Non-pigmented ciliary epithelial cell (primary cell): Measurements from ENCODE around the gene DCLK1.
A peak's percentile ranks its signal among the peaks of the same experiment; 100 is the strongest.

Source experiments
- DNase-seq: peaks from one replicate; pipeline ENCODE4 v3.0.0-alpha.2; 2010; ENCODE audit warnings: low read depth

Gene DCLK1

DNA sequence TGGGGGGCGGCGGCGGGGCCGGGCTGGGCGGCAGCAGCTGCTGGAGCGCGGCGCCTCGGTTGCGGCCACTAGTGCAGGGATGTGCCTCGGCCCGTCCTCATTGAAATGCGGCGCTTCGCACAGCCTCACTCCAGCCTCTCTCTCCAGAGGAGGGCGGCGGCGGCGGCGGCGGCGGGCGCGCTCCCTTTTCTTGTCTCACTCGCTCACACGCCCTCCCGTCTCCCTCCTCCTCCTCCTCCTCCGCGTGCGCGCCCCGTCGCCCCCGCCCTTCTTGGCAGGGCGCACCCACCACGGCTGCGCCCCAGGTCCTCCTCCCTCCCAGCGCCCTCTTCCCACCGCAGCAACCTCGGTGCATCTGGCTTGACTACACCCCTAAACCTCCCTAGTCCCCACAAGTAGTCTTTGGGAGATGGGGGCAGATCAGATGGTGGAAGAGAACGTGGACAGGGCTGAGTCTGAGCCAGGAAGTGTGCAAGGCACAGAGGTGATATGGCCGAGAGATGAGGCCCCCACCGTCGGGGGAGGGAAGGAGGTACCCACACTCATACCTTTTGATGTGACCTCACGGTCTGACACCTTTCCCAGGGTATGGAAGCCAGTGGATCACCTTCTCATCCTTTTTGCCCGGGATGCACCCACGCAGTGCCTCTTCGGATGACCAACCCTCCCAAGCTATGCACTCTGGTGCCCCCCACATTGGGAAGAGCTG is at the start of gene DCLK1:
DCLK1 (minus strand) TSS at position 161 of the 709 bp plus-strand sequence.
- DNase-seq: no peak

GRCh38 chr13:36175621-36176020 is 44.4 kb upstream of the DCLK1 start:
- DNase-seq: no peak

DNA sequence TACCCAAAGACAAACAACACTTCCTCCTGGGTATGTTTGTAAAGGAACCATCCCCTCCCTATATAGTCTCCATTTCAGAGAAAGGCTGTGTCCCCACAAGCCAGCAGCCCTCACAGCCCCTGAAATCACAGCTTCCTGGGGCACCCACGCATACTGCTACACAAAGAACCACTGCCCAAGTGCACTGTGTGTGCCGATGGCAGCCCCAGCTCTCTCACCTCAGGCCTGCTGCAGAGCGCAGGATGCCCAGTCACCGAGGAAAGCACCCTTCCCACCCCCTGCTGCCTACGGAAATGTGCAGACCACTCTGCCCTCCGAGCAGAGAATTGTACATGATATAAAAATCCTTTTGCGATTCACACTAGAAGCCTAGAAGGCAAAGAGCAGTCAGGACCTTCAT is 43.7 kb upstream of the DCLK1 start:
- no peak for DNase-seq

- DNase-seq: no peak
Observed at GRCh38 chr13:36173571-36174322, 42.6 kb upstream of the DCLK1 start.

DNA sequence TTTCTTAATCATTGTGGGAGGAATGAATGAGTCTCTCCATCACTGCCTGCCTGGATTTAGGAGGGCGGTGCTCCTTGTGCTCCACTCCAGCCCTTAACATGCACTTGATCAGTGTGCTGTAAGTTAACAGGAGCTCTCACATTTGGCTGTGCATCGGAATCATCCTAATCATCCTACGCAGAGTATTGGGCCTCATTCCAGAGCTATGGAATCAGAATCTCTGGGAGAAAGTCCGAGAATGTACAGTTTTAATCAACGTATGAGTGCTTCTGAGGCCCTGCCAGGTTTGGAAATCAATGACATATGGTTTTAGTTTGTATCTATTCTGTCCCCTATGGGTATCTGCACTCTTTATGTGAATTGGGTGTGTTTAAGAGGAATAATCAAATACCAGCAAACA is 34.9 kb upstream of the DCLK1 start:
- DNase-seq: no peak

DNA sequence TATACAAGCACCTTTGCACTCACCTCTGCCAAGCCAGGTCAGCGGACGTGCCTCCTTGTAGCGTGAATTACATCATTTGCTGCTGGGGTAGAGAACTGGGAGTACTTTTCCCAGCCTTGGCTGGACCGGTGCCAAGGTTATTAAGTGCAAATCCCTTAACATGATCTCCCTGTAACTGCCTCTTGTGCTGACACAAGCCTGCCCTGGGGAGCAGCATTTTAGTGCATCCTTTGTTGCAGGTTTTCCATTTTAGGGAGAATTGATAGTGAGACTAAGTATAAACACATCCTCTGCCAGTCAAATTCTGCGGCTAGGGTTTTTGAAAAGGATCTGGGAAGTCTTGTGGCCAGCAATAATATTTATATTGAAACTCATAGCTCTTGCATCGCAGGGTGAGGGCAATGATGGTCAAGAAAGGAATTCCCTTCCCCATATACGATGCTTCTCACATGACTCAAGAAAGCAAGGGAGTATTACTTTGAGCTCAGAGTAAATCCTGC is 32.7 kb upstream of the DCLK1 start:
- DNase-seq: peak; percentile 78

DNA sequence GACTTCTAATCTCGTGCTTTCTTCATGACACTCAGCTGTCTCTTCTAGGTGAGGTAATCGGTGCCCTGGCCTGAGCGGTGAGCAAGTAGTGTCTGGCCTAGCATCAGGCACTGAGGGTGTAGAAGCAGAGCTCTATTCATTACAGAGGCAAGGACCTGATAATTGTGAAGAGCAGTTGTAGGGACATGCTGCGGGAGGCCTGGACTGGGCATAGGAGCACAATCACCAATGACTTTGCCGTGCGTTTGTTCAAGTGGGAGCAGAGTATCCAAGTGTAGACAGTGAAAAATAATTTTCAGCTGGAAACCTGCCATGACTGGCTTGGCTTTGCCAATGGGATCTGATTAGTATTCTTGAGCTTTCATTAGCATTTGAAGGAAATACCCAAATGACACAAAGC is 32.1 kb upstream of the DCLK1 start:
- no peak for DNase-seq

DNA sequence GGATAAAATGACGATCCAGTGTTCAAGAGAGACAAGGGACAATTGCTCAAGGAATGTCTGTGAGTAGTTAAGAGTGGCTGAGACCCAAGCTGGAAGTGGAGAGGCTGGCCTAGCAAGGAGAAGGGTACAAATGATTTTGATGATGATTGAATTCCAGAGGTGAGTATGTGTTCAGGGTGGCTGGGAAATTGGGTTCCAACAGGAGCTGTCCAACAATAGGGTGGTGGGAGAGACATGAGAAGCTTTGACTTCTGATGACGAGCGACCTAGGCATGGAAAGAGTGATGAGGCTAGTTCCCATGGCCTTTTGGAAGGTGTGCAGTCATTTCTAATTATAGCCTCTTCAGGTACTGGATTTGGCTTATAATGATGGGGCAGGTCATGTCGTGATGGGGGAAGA is 29.1 kb upstream of the DCLK1 start:
- no peak for DNase-seq

GRCh38 chr13:36158611-36159010 is 27.4 kb upstream of the DCLK1 start:
- DNase-seq: no peak

DNA sequence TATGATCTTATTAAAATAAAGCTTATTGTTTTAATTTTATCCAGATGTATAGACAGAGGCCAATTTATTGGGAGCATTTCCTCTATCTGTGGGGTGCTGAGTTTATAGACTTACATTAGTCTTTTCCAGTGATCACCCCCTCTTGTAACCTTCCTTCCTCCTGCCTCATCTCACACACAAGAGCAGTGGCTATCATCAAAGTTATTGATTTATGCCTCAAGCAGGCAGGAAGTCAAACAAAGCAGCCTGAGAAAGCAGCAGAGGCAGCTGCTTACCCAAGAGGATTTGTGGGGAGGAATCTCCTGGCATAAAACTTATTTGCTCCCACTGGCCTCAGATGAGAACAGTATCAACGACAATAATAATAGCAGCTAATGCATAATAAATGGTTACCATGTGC is 26.3 kb upstream of the DCLK1 start:
- no peak for DNase-seq

GRCh38 chr13:36154567-36155291 is 23.5 kb upstream of the DCLK1 start:
- no peak for DNase-seq

DNA sequence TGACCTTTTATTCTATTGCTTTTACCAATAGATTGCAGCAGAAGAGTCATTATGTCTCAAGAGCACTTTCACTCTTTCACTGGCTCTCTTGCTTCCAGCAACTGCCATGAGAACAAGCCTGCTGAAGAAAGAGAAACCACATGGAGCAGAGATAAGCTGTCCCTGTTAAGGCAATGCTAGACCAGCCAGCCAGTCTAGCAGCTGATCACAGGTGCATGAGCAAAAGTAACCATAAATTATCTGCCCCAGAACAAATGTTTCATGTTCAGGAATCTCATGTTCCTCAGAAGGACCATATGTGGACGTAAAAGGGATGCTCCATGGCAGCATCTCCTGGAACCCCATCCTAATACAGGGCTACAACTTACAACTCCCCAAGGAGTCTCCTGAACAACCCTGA is 20.4 kb upstream of the DCLK1 start:
- DNase-seq: no peak

GRCh38 chr13:36148446-36148845 is 17.3 kb upstream of the DCLK1 start:
- DNase-seq: no peak

GRCh38 chr13:36147330-36147729 is 16.1 kb upstream of the DCLK1 start:
- DNase-seq: no peak

DNA sequence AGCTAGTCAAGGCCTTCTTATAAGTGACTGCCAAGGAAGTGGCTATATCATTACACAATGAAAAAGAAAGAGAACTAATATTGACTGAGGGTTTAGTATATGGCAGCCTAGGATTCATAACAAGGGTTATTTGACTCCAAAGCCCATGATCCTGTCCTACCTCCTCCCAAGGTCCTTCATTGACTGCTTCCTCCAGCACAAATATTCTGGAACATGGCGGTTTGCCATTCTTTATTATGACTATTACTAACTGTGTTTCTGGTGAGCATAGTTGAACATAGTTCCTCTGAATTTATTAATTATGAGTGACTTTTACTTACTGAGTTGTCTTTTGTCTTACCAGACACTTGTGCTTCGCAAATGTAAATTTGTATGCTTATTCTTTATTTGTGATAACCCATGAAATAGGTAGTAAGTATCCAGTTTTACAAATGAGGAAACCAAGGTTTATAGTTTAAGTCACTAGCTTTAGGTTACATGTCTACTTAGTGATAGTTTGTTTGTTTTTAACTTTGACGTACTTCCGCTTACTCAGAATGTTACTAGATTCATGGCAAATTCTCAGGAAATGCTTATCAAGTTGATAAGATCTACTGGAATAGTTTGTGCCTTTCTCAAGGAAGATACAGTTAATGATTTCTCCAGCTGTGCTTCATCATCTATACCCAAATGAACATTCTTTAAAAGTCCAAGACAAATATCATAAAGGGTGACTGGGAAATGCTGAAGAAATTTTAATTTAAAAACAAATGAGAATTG is 15.5 kb upstream of the DCLK1 start:
- no peak for DNase-seq

DNA sequence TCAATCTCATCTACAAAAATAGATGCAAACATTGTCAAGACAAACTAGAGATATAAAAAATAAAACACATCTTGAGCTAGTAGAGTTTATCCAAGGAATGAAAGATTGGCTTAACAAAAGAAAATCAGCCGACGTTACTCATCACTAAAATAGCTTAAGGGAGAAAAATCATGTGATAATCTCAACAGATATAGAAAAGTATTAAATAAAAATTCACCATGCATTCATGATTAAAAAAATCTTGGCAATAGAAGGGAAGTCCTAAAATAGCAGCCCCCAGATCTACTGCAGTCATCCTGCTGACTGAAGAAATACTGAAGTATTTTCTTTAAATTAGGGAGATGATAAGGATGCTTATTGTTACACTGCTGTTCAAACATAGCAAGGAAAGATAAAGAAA is 12.6 kb upstream of the DCLK1 start:
- DNase-seq: no peak

DNA sequence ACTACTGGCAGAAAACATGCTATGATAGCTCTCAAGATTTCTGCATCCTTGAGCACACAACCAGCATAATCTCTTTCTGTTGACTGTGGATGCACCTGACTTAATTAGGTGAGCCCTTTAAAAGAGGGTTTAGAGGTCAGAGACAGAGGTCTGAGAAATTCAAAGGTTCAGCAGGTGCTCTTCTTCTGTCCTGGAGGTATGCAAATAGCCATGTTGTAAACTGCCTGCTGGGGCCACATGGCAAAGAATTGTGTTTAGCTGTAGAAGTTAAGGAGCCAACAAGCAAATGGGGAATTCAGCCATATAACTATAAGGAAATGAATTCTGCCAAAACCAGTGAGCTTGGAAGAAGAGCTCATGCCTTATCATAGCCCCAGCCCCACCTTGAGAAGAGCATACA is 11.6 kb upstream of the DCLK1 start:
- DNase-seq: no peak

DNA sequence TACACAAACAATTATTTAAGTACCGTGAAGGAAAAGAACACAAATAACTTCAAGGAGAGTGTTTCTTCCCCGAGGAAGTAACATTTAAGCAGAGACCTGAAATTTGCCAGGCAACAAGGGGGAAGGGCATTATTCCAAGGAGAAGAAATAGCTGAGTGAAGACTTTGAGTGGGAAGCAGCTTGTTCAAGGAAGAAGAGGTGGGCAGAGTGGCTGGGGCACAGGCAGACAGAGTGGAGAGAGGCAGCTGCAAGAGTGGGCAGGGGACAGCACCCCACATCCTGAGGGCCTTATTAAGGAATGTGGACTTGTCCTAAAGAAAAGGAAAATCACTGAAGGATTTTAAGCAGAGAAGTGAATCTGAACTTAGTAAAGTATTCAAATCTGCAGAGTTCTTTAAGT is 4.7 kb upstream of the DCLK1 start:
- DNase-seq: no peak

DNA sequence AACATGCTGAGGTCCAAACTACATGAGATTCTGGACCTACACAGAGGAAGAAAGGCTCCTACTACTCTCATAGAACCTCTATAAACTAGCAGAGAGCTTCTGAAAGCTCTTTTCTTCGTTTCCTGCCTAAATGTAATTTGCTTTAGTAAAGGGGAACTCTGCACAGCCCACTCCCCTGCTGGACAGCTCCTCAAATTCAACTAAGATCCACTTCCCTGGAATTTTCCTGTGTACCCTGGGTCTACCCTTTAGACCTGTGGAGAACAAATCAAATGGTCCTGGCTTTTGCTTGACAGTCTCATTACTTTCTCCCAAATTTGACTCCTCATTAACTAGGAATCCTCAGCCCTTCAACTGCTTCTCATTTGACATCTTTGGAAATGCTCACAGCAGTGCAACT is 3.5 kb upstream of the DCLK1 start:
- no peak for DNase-seq

- no peak for DNase-seq
Observed at GRCh38 chr13:36133950-36134626, 2.9 kb upstream of the DCLK1 start.

DNA sequence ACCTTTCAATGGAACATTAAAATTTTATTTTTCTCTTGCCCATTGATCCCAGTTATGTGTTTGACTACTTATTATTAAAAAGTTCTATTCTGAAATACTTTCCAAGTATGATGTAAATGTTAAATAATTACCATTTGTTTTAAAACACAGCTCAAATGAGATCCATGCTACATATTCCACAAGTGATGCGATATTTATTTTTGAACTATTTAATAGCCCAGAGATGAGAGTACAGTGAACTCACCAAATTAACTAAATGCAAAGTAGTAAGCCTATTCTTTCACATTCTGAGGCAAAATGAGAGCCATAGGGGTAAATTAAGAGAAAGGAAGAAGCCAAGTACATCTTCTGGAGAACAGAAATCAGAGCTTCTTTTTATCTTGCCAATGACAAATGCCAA is 1.2 kb upstream of the DCLK1 start:
- no peak for DNase-seq

- DNase-seq: no peak
Observed at GRCh38 chr13:36131931-36132297, 732 bp upstream of the DCLK1 start.
